Femur (tissue), 1 donor: ENCODE measurements around the gene SLF1.

ENCODE experiments used
- DNase-seq: peaks from one replicate; pipeline ENCODE4 v3.0.0-alpha.2; 2017

Gene SLF1

DNA sequence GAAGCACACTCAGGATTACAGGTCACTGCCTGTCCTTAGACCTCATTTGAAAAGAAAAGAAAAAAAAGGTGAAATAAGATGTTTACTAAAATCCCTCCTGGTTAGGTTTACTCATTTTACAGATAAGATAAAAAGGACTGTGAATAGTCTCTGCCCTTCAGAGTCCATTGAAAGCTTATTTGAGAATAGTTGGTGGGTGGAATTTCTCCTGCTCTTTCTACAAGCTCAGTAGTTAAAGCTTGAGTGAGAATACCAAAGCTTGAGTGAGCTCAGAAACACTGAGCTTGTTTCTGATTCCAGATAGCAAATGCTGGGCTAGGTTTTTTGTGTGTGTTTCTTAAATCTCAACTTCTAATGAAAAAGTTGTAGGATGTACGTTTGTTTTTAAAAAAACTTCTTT is 106.7 kb downstream of the SLF1 start:
- DNase-seq: no peak

DNA sequence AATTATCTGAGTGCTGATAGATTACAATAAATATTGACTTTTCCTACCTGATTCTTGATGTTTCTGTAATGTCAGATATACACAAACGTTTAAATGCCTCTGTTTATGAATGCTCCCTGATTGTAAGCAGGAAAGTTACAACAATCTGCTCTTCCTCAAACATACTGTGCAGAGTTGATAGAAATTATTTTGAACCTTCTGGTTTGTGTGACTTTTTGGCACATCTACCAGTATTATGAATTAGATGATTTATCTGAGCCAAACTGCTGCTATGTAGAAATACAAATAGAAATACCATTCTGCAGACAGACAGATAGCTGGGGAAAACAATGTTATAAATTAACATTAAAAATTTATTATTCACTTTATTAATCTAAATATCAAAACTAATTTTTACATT is 113.0 kb downstream of the SLF1 start:
- no peak for DNase-seq

DNA sequence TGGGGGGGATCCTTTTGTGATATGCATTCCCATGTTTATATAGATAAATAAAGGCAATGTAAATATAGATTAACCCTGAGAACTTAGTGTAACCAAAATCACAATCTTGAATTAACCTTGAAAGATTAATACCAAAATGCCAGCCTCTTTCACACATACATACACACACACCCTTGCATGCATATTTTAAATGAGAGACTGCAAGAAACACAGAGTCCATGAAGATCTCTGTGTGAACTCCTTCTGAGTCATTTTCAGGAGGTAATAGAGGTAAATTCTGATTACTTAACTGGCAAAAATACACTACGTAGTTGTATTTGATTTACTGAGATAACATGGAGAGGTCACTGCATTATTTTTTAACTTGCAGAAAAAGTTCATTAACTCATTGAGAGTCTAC is 118.0 kb downstream of the SLF1 start:
- no peak for DNase-seq

DNA sequence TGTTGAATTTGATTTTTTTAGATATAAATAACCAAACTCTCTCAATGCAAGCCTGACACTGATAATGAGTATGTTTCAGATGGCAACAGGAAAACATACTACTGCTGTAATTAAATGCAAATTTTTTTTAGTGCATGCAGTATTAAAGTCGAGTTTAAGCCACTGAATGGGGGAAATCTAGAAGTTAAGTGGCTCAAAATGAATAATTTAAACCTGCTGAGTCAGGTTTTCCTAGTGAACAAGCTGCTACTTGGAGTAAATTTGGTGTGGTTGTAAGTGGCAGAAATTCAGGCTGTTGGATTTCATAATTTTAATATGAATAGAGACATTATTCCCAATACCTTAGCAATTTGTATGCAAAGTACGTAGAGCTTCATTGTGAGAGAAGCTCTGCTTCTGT is 121.8 kb downstream of the SLF1 start:
- no peak for DNase-seq

DNA sequence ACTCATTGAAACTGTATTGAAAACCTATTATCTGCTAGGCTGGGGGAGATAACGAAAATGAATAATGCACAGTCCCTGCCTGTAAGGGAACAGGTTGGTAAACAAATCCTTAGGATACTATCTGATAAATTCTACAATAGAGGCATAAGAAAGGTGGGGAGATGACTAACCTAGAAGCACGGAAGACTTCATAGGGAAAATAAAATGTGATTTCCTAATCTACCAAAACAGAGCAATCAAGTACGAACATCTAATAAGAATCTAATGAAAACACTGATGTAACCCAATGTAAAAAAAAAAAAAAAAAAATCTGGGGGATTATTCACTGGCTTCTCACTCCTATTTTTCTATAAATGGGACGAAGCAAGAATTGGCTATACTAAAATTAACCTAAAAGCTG is 124.4 kb downstream of the SLF1 start:
- DNase-seq: no peak

DNA sequence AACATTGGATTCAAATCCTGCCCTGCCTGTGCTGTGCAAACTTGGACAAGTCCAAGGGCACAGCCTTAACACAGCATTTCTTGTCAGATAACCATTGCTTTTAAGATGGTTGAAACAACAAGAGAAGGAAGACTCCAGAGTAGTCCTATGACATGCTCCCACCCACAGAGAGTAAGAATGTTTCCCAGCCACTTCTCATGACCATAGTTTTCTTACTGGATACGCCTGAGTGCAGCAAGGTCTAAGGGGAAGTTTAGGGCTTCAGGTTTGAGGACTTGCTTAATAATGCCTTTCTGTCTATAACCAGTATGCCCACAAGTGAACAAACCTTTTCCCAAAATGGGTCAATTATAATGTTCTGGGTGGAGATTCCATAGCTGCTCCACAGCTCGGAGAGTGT is 126.4 kb downstream of the SLF1 start:
- DNase-seq: no peak

DNA sequence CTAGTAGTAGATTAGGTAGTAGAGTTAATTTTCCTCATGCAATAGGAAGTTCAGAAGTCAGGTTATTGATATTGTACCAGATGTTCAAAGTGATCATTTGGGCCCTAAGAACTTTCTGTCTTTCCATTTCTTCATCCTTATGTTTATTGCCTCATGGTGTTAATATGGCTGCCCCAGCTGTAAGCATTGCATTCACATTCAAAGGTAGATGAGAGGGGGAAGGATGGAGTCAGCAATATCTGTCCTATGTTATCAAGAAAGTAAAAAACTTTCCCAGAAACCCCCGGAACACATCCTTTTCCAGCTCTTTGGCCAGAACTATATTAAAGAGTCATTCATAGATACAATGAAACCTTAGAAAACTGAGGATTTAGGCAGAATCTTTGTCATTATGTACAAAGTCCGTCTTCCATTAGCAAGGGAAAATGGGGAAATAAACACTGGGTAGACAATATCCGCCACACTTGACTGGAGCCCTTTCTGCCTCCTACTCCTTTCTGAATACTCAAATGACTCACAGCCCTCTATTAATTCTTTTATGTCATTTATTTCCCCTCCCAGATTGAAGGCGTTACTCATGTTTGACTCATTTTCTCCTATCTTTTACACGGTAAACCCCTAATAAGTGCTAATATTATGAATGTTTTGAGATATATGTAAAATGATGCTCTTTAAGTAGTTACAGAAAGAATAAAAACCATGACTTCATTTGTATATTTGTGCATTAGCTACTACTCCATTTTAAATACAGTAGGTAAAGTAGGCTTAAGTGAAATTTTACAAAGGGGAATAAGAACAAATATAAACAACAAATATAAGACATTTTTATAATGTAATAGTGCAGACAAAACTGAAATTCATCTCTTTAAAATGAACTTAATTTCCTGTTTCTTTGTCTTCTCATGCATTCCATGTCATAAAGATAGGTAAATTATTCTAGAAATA is 127.6 kb downstream of the SLF1 start:
- no peak for DNase-seq

DNA sequence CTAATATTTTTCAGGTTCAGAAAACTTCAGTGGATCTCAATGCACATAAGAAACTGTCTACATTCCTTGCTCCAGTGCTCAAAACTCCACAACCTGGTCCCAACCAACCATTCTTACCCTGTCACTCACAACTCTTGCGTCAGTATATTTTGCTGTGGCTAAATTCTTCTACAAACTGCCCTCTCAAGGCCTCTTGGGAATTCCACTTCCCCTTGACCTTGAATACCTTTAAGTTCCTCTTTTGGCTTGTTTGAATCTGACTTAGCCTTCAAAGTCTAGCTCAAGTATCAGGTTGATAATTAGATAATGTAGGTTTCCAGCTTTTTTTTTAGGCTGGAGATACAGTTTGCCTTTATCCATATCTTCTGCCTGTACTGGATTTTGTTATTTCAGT is 128.3 kb downstream of the SLF1 start:
- no peak for DNase-seq
